ENCODE measurements around the gene ERFE.

The ERFE gene

DNA sequence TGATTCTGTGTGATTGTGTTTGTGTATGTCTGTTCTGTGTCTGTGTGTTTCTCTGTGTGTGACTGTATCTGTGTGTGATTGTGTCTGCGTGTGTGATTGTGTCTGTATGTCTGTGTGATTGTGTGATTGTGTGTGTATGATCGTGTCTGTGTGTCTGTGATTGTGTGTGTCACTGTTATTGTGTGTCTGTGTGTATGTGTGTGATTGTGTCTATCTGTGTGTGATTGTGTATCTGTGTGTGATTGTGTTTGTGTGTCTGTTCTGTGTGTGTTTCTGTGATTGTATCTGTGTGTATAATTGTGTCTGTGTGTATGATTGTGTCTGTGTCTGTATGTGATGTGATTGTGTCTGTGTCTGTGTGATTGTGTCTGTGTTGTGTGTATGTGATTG, 32.0 kb upstream of the ERFE start:
- DNase-seq: no peak

DNA sequence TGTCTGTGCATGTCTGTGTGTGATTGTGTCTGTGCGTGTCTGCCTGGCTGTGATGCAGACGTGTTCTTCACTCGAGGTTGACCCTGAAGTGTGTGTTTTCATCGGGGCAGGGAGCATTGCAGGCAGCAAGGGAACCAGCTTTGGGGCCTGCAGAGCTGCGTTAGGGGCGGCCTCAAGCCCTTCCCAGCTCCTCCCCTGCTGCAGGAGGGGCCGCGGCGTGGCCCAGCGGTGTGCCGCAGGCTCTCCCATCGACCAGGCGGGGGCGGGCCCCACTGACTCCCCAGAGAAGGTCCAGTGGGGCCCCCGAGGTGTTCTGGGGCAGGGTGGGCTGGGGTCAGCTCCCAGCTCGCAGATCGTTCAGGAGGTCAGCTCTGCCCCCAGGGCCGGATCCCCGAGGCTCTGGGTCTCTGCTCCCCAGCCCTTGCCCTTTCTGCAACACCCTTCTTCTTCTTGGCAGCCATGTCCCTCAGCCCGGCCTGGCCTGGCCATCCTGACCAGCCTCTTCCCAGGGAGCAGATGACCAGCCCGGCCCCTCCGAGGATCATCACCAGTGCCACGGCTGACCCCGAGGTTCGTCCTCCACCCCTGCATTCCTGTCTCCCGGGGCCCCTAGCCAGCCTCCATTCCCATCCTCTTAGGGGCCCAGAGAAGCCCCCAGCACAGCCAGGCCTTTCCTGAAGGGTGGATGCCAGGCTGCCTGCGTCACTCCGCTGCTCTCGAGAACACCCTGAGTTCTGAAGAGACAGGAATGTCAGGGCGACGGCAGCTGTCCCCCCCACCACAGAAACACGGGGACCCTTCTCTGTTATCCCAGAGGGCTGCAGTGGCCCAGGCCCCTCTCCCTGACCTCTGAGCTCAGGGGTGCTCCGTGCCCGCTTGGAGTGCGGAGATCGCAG, 31.4 kb upstream of the ERFE start:
- DNase-seq: peak; percentile 53

DNA sequence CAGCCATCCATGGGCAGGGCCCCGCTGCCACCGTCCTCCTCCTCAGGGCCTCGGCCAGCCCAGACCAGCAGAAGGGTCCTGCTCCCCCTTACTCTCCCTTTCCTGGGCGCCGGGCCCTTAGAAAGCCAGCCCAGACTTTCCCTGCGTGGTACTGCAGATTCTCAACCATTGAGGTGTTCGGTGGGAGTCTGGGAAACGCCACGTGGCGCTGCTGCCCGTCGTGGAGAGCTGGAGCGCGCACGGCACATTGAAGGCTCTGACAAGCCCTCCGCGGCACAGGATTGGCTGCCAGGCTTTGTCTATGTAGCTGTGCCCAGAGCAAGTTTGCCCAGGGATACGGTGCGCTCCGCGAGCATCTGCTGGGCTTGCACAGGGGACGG, 30.7 kb upstream of the ERFE start:
- no peak for DNase-seq

DNA sequence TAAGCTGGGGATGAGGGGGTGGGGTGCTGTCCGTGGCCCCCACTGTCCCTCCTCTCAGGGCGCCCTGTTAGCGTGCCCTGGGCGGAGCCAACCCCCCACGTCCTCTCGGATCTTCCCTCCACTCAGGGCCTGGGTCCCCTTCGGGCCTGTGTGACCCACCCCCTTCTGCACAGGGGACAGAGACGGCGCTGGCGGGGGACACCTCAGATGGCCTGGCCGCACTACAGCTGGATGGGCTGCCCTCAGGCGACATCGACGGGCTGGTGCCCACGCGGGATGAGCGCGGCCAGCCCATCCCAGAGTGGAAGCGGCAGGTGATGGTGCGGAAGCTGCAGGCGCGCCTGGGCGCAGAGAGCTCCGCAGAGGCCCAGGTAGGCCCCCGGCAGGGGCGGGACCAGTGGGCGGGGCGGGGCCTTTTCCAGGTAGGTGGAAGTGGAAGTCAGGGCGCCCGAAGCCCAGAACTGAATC, 30.2 kb upstream of the ERFE start:
- no peak for DNase-seq

DNA sequence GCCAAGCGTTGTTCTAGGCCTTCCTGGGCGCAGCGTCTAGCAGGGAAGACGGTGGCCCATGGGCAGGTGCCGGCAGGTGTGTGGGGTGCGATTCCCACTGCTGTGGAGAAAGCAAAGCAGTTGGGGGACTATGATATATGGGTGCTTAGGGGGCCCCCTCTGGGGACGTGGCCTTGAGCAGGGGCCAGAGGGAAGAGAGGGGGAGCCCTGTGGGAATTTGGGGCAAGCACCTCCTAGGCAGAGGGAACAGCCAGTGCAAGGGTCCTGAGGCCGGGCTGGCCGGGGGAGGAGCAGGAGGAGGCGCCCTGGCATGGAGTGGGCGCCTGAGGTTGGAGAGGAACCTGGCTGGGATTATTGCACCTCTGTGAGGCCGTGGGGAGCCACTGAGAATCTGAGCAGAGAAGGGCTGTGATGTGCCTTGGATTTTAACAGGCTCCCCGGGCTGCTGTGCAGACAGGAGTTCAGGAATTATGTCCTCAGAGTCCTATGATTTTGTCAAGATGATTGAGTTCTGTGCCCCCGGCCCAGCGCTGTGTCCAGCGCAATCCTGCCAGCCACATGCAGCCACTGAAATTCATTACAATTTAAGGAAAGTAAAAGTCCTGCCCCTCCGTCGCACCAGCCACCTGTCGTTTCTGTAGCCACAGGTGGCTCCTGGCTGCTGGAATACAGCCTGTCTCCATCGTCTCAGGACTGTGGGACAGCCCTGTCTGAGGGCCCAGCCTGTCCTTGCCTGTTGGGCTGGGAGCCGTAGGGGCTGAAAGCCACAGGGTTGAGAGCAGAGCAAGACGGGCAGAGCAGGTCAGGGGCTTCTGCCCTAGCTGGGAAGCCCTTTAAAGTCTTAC, 29.4 kb upstream of the ERFE start:
- no peak for DNase-seq

DNA sequence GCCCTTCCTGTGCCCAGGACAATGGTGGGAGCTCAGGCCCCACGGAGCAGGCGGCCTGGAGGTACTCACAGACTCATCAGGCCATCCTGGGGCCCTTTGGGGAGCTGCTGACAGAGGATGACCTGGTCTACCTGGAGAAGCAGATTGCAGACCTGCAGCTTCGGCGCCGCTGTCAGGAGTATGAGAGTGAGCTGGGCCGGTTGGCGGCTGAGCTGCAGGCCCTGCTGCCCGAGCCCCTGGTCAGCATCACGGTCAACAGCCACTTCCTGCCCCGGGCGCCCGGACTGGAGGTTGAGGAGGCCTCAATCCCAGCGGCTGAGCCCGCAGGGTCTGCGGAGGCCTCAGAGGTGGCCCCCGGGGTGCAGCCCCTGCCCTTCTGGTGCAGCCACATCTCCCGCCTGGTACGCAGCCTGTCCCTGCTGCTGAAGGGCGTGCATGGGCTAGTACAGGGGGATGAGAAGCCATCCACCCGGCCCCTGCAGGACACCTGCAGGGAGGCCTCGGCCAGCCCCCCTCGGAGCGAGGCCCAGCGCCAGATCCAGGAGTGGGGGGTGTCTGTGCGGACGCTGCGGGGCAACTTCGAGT, 28.6 kb upstream of the ERFE start:
- DNase-seq: no peak

DNA sequence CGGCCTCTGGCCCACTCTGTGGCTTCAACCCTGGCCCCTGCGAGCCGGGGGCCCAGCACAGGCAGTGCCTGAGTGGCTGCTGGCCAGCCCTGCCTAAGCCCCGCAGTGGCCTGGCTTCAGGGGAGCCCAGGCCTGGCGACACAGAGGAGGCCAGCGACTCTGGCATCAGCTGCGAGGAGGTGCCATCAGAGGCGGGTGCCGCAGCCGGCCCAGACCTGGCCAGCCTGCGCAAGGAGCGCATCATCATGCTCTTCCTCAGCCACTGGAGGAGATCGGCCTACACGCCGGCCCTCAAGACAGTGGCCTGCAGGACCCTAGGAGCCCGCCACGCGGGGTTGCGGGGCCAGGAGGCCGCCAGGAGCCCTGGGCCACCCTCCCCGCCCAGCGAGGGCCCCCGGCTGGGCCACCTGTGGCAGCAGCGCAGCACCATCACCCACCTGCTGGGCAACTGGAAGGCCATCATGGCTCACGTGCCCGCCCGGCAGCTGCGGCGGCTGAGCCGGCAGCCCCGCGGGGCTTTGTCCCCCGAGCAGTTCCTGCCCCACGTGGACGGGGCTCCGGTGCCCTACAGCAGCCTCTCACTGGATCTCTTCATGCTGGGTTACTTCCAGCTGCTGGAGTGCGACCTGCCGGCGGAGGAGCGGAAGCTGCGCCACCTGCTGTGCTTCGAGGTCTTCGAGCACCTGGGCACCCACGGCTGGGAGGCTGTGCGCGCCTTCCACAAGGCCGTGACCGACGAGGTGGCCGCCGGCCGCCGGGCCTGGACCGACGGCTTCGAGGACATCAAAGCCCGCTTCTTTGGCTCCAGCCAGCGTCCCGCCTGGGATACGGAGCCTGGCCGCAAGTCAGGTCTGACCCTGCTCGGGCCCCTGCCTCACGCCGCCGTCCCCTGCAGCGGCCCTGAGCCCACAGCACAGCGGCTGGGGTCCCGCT, 27.8 kb upstream of the ERFE start:
- DNase-seq: no peak

DNA sequence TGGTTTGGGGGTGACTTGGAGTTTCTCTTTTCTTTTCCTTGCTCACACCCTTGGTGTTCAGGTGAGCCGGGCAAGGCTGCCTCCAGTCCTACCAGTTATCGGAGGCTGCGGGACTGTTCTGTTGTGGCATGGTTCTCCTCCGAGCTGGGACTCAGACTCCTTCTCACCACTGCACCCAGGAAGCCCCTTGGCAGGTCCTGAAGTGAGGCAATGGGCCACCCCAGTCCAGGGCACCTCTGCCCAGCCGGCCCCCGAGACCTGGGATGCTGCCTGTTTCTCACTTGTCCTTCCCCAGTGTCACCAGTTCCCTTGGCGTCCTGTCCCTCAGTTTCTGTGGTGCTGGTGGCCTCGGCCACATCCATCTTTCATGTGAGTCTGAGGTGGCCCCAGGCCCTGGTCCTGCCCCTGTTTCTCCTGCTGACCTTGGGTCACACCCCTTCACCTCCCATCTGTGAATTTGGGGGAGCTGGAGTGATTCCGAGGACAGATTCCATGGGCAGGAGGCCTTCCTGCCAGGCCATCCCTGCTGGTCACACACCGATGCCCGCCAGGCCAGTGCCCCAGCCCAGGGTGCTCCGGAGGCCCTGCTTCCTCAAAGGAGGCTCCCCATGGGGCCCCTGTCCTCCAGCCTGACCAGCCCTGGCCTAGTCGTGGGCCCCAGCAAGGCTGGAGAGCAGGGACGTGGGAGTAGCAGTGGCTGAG, 26.9 kb upstream of the ERFE start:
- no peak for DNase-seq

DNA sequence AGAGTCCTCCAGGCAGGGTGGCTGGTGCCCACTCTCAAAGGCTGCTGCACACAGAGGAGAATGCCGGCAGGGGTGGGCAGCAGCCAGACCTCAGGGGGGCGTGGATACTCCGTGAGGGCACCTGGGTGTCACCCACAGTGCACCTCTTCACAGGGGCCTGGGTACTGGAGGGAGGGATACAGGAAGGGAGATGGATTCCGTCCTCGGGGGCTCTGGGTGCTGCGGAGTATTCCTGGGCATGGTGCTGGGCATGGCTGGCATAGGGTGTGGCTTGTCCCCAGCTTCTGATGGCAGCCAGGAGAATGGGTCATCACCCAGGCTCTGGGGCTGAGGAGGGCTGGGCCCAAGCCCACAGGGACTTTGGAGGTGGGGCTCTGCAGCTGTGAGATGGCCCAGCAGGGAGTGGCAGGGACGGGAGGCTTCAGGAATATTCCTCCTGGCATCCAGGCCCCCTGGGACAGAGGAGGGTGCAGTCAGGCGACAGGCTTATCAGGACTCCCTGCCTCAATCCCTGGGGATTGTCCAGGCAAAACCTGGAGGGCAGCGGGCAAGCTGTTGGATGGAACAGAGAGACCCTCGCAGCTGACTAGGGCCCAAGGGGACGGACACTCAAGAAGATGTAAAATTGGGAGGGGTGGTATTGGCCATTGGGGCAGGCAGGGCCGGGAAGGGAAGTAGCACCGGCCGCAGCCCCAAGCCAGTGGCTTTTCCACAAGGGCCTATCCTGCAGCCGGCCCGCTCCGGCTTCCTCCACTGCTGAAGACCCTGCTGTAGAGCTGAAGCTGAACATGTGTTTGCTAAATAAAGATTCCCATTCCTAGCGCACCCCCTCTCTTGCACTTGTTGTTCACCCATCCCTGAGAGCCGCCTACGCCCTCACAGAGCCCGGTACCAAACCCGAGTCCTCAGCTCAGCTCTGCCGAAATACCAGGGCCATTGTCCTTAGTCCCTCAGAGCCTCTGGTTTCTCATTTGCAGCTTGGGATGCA, 26.0 kb upstream of the ERFE start:
- no peak for DNase-seq

DNA sequence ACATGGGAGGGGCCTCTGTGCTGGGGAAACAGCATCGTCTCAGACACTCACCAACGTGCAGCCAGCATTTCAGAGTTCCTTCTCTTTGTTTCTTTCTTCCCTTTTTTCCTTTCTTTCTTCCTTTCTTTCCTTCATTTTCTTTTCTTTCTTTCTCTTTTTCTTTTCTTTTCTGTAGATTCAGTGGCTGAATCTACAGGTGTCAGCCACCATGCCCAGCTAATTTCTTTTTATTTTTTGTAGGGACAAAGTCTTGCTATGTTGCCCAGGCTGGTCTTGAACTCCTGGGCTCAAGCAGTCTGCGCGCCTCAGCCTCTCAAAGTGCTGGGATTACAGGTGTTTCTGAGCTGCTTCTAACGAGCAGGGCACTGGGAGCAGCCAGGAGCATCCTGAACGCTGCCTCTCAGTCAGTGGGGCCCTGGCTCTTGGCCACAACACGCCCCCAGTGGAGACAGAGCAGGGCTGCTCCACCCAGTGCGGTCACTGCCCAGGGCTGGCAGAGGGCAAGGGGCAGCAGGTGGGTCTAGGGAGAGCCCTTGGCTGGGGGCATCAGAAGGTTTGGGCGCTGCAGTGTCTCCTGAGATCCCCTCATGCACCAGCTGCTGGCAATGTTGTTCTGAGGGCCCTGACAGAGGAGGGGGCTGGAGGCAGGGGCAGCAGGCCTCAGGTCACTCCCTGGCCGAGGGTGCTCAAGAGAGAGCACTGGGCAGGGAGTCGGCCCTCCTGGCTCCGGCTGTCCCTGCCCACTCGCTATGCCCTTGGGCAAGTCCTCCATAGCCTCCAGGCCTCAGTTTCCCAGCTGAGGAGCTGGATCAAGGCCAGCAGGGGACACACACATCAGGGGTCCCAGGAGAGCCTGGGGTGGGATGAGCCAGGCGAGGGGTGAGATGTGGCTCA, 25.0 kb upstream of the ERFE start:
- DNase-seq: no peak

DNA sequence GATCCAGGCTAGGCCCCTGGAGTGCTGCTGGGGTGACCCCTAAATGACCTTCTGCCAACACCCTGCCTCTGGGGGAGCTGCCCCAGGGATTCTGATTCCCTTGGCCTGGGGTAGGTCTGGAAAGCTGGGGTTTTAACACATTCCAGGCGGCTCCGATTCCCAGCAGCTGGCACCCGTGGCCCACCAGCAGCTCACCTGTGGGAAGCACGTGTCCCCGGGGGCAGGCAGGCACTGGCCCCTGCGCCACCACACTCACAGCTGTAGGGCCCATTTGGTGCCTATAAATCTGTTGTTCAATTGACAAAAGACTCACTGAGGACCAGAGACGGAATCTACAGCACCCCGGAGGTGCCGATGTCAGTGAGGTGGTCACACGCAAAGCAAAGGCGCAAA, 24.4 kb upstream of the ERFE start:
- no peak for DNase-seq

DNA sequence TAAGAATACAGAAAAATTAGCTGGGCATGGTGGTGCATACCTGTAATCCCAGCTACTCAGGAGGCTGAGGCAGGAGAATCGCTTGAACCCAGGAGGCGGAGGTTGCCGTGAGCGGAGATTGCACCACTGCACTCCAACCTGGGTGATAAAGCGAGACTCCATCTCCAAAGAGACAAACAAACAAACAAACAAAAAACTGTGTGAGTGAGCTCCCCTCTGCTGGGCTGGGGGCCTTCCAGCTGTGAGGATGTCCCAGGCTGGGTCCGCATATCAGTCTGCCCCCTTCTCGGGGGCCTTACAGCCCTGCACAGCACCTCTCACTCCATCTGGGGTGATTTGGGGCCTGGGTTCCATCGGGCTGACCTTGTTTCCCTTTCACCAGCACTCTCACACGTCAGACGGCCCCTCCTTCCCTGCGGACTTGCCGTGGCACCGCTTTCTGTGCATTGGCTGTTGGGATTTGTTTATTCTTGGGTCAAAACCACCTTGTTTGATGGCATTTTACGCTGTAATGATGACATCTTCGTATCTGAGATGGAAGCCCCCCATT, 23.1 kb upstream of the ERFE start:
- no peak for DNase-seq

DNA sequence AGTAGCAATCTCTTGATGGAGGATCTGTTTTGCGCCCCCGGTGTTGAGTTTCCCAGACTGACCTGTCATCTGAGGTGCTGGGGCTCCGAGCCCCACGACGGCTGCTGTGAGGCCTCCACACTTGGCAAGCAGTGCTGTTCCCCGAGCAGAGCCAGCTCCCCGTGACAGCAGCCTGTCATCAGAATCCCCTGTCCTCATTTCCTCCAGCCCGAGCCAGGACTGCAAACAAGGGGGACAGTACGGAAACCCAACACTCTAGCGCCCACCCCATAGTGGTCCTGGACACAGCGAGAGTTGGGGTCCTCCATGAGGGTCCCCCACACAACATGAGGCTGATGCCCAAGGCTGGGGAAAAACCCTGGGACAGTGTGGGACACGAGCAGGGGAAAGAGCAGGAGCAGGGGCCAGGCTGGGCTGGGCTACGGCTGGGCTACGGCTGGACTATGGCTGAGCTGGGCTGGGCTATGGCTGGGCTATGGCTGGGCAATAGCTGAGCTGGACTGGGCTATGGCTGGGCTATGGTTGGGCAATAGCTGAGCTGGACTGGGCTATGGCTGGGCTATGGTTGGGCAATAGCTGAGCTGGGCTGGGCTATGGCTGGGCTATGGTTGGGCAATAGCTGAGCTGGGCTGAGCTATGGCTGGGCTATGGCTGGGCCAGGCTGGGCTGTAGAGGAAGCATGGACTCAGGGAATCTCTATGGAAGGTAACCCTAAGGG, 21.8 kb upstream of the ERFE start:
- DNase-seq: no peak

DNA sequence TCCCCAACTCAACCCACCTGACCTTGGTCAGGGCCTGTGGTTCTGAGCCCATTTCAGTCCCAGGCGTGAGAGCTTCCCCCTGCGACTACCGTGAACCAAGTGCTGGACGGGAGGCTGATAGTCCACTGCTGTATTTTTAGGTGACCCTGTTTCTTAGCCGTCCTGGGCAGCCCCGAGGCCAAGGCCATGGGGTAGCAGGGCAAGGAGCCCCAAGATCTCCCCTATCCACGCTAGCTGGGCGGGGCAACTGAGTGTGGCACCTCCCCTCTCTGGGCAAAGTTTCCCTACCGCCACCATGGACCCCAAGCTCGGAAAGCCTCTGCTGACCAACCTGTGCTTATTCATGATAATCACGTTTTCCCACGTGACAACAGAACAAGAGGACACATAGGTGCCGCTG, 20.9 kb upstream of the ERFE start:
- no peak for DNase-seq

DNA sequence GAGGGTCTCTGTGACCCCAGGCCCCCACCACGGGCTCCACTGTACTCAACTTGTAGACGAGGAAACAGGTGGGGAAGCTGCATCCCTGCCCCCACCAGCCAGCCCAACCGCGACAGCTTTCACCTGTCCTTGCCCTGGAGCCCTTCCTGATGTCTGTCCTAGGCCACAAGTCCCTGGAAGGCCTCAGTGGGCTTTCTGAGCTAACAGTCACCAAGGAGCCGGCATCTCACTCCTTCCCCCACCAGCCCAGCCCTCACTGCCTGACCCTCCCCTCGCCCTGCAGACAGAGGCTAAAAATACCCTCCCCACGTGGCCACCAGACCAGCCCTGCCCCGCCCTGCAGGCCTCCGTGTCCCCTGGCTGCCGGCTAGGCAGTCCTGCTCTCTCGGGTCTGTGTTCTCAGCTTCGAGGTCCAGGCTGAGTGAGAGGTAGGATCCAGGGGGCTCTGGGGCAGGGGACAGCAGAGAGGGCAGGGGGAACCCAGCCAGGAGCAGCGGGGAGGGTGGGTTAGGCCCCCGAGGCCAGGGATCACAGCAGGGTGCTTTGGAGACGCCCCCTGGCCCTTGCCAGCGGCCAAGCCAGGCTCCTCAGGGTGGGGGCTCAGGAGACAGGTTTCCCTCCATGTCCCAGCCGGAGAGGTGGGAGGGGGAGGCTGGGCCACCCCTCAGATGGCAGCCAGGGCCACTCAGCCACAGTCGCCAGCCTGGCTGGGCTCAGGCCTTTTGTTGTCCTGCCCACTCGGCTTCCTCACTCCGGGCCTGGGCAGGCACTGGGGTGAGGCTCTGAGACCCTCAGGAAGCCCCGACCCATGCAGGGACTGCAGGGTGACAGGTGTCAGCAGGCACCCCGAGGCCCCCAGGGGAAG, 20.2 kb upstream of the ERFE start, which contains the start of gene KLHL30:
Gene KLHL30, plus strand, starts transcription at position 338 of the 865 bp plus-strand sequence. CDS start 2,087 bp downstream, outside the sequence.
- DNase-seq: peak; percentile 28

DNA sequence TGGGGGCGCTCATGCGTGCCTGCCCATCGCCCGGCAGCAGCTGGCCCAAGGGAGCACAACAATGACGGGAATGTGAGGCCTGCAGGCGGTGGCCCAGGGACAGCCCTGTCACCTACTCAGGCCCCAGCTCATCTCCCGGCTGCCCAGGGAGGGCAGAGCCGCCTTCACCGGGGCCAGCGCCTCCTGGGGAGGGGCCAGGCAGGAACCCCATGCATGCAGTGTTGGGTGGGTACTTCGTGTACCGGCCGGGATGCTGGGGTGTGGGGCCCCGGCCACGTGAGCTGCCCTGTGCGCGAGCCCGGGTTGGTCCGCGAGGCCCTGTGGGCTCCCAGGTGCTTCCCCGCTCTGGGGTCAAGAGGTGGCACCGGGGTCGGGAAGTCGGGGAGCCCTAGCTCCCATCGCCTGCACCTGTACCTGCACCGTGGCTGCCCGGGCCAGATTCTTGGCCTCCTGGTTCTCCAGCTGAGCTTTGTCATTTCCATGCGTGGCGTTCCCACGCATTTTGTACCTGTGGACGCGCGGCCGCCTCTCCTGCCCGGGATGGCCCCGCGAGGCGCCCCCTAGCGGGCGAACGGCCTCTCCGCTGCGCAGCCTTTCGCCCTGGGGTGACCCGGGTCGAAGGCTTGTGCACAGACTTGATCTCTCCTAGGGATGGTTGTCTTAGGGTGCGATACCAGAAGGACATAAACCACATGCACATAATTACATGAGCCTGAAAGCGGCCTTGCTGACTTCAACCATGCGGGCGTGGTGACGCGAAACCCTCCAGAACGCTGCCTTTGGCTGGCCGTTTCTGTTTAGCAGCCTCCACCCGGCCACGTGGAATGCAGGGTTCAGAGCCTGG, 19.4 kb upstream of the ERFE start:
- DNase-seq: no peak

Measured in RPMI8226 (cell line).